GM12864 (cell line): Measurements from ENCODE around the gene HMHB1.

Experiments used
- DNase-seq: peaks from one replicate; pipeline ENCODE4 v3.0.0-alpha.2; 2011; ENCODE audit warnings: low read depth
- H3K4me3 ChIP-seq: 2 replicates; pipeline ENCODE4 v1.5.1; 2011; ENCODE audit warnings: mild to moderate bottlenecking, low read depth, low read length, control low read depth
- TF ChIP-seq, protein P1 (sequence below): IDR thresholded peaks from 2 replicates; pipeline ENCODE4 v1.5.1; 2011; ENCODE audit warnings: low read depth, mild to moderate bottlenecking, moderate library complexity, low read length, control low read depth, inconsistent platforms; ENCODE audit errors: missing control alignments

The HMHB1 gene

DNA sequence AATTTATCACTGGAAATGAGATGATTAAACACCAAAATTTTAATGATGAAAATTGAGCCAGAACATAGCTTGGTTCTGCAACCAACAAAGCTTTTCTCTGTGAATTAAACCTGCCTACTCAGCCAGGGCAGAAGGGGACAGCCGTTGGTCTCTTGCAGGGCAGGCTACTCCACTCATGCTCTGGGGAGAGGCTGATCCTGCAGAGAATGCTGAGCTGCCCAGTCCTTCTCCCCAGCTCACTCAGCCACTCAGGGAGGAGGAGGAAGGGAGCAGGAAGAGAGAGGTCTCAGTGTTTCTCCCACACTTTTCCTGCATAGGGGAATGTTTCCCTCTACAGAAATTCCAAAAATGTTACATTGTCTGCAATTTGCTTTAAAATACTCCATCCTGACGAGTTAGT is 40.4 kb upstream of the HMHB1 start:
- H3K4me3 ChIP-seq: no peak overlapping the region
- TF ChIP-seq, protein P1, sequence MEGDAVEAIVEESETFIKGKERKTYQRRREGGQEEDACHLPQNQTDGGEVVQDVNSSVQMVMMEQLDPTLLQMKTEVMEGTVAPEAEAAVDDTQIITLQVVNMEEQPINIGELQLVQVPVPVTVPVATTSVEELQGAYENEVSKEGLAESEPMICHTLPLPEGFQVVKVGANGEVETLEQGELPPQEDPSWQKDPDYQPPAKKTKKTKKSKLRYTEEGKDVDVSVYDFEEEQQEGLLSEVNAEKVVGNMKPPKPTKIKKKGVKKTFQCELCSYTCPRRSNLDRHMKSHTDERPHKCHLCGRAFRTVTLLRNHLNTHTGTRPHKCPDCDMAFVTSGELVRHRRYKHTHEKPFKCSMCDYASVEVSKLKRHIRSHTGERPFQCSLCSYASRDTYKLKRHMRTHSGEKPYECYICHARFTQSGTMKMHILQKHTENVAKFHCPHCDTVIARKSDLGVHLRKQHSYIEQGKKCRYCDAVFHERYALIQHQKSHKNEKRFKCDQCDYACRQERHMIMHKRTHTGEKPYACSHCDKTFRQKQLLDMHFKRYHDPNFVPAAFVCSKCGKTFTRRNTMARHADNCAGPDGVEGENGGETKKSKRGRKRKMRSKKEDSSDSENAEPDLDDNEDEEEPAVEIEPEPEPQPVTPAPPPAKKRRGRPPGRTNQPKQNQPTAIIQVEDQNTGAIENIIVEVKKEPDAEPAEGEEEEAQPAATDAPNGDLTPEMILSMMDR: no peak
- DNase-seq: no peak

DNA sequence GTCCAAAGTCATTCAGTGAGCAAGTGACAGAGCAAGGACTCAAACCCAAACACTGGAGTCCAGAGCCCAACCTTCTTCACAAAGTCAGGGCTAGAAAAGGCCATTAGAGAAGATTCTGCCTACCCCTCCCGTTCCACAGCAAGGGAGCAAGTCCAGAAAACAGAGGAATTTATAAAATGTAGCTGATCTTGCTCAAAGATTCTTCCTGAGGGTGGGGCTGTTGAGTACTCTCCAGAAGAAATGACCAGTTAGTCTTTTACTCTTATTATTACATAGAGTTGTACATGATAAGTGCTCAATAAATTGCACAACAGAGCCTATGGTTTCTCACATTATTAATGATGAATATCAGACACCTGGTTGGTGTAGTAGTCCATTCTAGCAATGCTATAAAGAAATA is 39.3 kb upstream of the HMHB1 start:
- DNase-seq: no peak
- TF ChIP-seq, protein P1: no peak

DNA sequence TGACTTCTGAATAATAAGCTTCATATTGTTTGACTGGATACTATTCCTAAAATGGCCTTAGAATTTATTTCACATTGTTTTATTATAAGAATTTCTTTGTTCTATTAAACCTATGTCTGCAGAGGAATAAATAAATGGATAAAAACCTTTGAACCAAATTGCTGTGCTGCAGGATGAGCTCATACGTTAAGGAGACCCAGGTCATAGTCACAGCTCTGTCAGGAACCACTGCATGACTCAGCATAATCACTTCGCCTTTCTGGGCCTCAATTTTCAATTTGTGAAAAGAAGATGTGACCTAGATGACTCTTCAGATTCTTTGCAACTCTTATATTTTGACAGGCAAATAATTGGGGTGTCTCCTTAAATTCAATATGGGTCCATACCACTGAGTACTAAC is 36.7 kb upstream of the HMHB1 start:
- H3K4me3 ChIP-seq: no peak overlapping the region
- DNase-seq: no peak
- TF ChIP-seq, protein P1: no peak

More for the DNA sequence above, 39.3 kb upstream of the HMHB1 start:
- no peak overlapping the region for H3K4me3 ChIP-seq

DNA sequence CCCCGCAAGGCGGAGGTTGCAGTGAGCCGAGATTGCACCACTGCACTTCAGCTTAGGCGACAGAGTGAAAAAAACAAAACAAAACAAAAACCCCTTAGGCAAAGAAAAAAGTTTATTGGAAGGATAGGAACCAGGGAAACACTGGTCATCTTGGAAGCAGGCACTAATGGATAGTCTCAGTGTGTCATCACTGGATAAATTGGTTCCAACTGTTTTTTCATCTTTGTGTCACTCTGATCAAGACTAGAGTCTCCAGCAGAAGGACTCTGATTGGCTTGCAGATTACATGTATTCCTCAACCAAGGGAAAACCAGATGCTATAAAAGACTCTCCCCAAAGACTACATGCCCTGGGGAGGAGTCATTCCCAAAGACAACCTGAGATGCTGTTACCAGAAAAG is 35.0 kb upstream of the HMHB1 start:
- TF ChIP-seq, protein P1: no peak
- H3K4me3 ChIP-seq: no peak overlapping the region
- no peak for DNase-seq

DNA sequence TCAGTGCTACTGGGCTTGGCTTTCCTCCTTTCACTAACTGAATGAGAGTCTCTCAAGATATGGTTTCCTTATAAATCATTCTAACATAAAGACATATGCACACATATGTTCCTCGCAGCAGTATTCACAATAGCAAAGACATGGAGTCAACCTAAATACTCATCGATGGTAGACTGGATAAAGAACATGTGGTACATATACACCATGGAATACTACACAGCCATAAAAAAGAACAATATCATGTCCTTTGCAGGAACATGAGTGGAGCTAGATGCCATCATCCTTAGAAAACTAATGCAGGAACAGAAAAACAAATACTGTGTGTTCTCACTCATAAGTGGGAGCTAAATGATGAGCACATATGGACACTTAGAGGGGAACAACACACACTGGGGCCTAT is 32.5 kb upstream of the HMHB1 start:
- DNase-seq: no peak
- no peak overlapping the region for H3K4me3 ChIP-seq
- TF ChIP-seq, protein P1: no peak

DNA sequence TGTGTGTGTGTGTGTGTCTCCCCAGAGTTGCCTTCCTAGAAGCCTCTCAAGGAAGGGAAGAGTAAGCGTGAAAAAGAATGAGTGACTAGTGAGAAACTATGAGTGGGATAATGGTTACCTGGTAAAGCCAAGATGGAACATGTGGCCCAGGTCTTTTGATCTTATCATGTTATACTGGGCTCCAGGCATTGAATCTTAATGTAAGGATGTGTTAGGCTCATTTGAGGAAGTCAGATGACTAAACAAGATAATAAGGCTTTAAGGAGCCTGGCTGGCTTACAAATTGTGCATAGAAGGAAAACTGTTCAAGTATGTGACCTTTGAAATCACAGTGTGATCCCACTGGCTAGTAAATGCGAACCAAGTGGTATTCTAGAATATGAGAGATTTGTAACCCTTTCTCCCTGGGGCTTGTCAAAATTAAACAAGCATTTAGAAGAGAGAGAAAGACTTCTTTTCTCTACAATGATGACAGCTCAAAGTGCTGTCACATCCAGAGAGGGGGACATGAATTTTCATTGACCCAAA is 29.9 kb upstream of the HMHB1 start:
- DNase-seq: no peak

More for the DNA sequence above, 29.9 kb upstream of the HMHB1 start:
- TF ChIP-seq, protein P1: no peak
- no peak overlapping the region for H3K4me3 ChIP-seq
